B cell (primary cell): ENCODE measurements around the gene SLC39A11. TPM values are rescaled to one million over a fixed set of nuclear protein-coding genes. Genes with fewer than 3 reads are reported as not detected.

Experiments used
- ATAC-seq: fragments of 200-7000 bp; cut with Tn5 transposase; one replicate; pipeline ENCODE4 v1.10.0; 2021; ENCODE audit warnings: low read depth, mild to moderate bottlenecking, moderate number of reproducible peaks, moderate library complexity
- CTCF ChIA-PET: fragments of 350-600 bp; sonication (Branson Sonifier 250); formaldehyde crosslinking; loops from one replicate; lab custom pipeline; 2021; ENCODE audit warnings: antibody characterized with exemption, inconsistent platforms; lab: Charles Lee
- POLR2A ChIA-PET: fragments of 350-600 bp; sonication (Branson Sonifier 250); formaldehyde crosslinking; loops from one replicate; lab custom pipeline; 2021; ENCODE audit warnings: antibody characterized with exemption; lab: Charles Lee
- DNase-seq: peaks from one replicate; pipeline ENCODE4 v3.0.0; 2013
- H2AFZ ChIP-seq: 2 replicates; pipeline ENCODE4 v1.6.1; 2012; ENCODE audit warnings: mild to moderate bottlenecking, low read depth, low read length; ENCODE audit not compliant: insufficient read depth, poor library complexity, severe bottlenecking
- H3K27ac ChIP-seq, 2 donors: 1 replicate in 1 of 2; 2 replicates in 1 of 2; pipeline ENCODE4 v1.5.1; 2012 to 2013; ENCODE audit warnings: low read length in 2 of 2, mild to moderate bottlenecking in 2 of 2, moderate library complexity in 1 of 2
- H3K27me3 ChIP-seq, 4 experiments: fragments of 200-600 bp in 1 of 4; sonication (generic) in 1 of 4; replicated peaks in 1 of 4; 1 replicate in 2 of 4; 2 replicates in 2 of 4; pipeline versions ENCODE4 v1.6.1 to v1.7.0; 2013 to 2016; ENCODE audit warnings: low read length in 3 of 4, mild to moderate bottlenecking in 2 of 4, mixed read lengths in 1 of 4, moderate library complexity in 1 of 4; ENCODE audit not compliant: insufficient read depth in 4 of 4, control insufficient read depth in 3 of 4; ENCODE audit errors: control extremely low read depth in 1 of 4
- H3K36me3 ChIP-seq, 2 experiments: replicated peaks in 1 of 2; 1 replicate in 1 of 2; 2 replicates in 1 of 2; pipeline versions ENCODE4 v1.6.1 to v1.7.1; 2013; ENCODE audit warnings: low read length in 1 of 2; ENCODE audit not compliant: insufficient read depth in 2 of 2, control insufficient read depth in 1 of 2; ENCODE audit errors: control extremely low read depth in 1 of 2, extremely low read depth in 1 of 2
- H3K4me1 ChIP-seq, 2 donors: fragments of 200-600 bp in 1 of 2; sonication (generic) in 1 of 2; 1 replicate in 1 of 2; 2 replicates in 1 of 2; pipeline versions ENCODE4 v1.5.1 to v1.6.1; 2013 to 2017; ENCODE audit warnings: low read length in 2 of 2; ENCODE audit not compliant: control insufficient read depth in 2 of 2, insufficient read depth in 2 of 2
- H3K4me2 ChIP-seq: replicated peaks from 2 replicates; pipeline ENCODE3; 2012; ENCODE audit warnings: mild to moderate bottlenecking, low read depth, low read length; ENCODE audit not compliant: poor library complexity, severe bottlenecking
- H3K4me3 ChIP-seq, 5 experiments: fragments of 200-600 bp in 1 of 5; sonication (generic) in 1 of 5; 1 replicate in 3 of 5; 2 replicates in 2 of 5; pipeline versions ENCODE4 v1.5.1 to v1.7.0; 2011 to 2016; ENCODE audit warnings: low read length in 4 of 5, mild to moderate bottlenecking in 4 of 5, low read depth in 2 of 5, control low read depth in 1 of 5, moderate library complexity in 1 of 5; ENCODE audit not compliant: insufficient read depth in 1 of 5; ENCODE audit errors: control extremely low read depth in 1 of 5, extremely low read depth in 1 of 5
- H3K79me2 ChIP-seq: fragments of 200-600 bp; sonication (generic); one replicate; pipeline ENCODE4 v1.6.0; 2016; ENCODE audit warnings: low read length; ENCODE audit not compliant: control insufficient read depth, insufficient read depth
- H3K9ac ChIP-seq: fragments of 200-600 bp; sonication (generic); 2 replicates; pipeline ENCODE4 v1.6.1; 2017; ENCODE audit warnings: mild to moderate bottlenecking, low read length, moderate library complexity
- H3K9me3 ChIP-seq, 3 donors: one replicate each; pipeline versions ENCODE4 v1.6.1 to v1.7.1; 2013; ENCODE audit warnings: low read length in 2 of 3; ENCODE audit not compliant: control insufficient read depth in 2 of 3, insufficient read depth in 1 of 3; ENCODE audit errors: control extremely low read depth in 1 of 3
- H4K20me1 ChIP-seq: 2 replicates; pipeline ENCODE4 v1.6.0; 2012; ENCODE audit warnings: mild to moderate bottlenecking, low read length; ENCODE audit not compliant: insufficient read depth, control insufficient read depth, poor library complexity, severe bottlenecking
- H3K27ac Mint-ChIP-seq: one replicate; pipeline ENCODE4 v1.8.0; 2021; ENCODE audit warnings: mixed read lengths
- H3K27me3 Mint-ChIP-seq: one replicate; pipeline ENCODE4 v1.8.0; 2021; ENCODE audit warnings: mixed read lengths
- H3K4me1 Mint-ChIP-seq: one replicate; pipeline ENCODE4 v1.8.0; 2021; ENCODE audit warnings: mixed read lengths
- H3K4me3 Mint-ChIP-seq: one replicate; pipeline ENCODE4 v1.8.0; 2021; ENCODE audit warnings: mixed read lengths
- H3K9me3 Mint-ChIP-seq: one replicate; pipeline ENCODE4 v1.8.0; 2022; ENCODE audit warnings: mixed read lengths; ENCODE audit not compliant: insufficient read depth
- EZH2 ChIP-seq: IDR thresholded peaks from 2 replicates; pipeline ENCODE4 v1.6.1; 2012; ENCODE audit warnings: borderline replicate concordance, low read depth, mild to moderate bottlenecking, moderate library complexity, low read length; ENCODE audit not compliant: insufficient read depth, poor library complexity, severe bottlenecking
- WGBS: methylation state at CpG from one replicate; pipeline ENCODE4 v1.1.5; 2013; ENCODE audit warnings: missing lambda C conversion rate; ENCODE audit not compliant: insufficient coverage; 5-methylcytosine and 5-hydroxymethylcytosine counted together
- intact Hi-C: fragments of 100-400 bp; cut with micrococcal nuclease; formaldehyde crosslinking; loops from one replicate; pipeline ENCODE4 v1.10.0; 2022
- polyA plus RNA-seq: library from polyadenylated mRNA; depleted of rRNA; stranded (reverse); fragments of >200 nt; gene quantifications from 2 replicates; pipeline ENCODE4 v1.2.3, GENCODE V29; 2012
- total RNA-seq, 2 donors: library from RNA; stranded (reverse); fragments of 120-200 nt in 1 of 2; gene quantifications; 1 replicate in 1 of 2; 2 replicates in 1 of 2; pipeline versions ENCODE4 v1.2.3 to v1.2.4, GENCODE V29; 2013 to 2022
- TF ChIP-seq, protein P1 (sequence below): fragments of 200-600 bp; IDR thresholded peaks from one replicate; pipeline ENCODE4 v1.8.0; 2022; ENCODE audit warnings: antibody characterized with exemption, mild to moderate bottlenecking

Gene SLC39A11
- total and polyA plus RNA-seq, 2 donors (not counting 1 experiment from before 2014, with no cell fraction given), result 6.9 to 39.6 TPM

DNA sequence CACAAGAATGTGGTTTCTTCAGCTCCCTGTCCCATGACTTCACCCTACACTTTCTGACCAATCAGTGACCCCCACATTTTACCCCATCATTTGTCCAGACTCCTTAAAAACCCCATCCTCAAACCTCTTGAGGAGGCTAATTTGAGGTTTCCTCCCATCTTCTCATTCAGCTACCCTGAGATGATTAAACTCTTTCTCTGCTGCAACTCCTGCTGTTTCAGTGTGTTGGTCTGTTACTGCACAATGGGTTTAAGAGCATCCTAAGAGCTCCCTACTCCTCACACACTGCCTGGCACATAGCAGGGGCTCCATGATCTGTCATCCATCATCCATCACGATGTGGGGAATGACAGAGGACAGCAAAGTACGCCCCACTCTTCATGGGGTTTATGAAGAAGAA, 212.6 kb downstream of the SLC39A11 start:
- Mint-ChIP-seq H3K9me3 (peaks cover 15% of the 10 kb centered on the region), H3K4me3 (no peak overlapping the region), H3K27ac (no peak overlapping the region), H3K4me1 (no peaks in the 10 kb centered on the region), H3K27me3 (no peaks in the 10 kb centered on the region)
- Histone ChIP-seq H2AFZ (no peak overlapping the region), H3K4me1 (no peaks in the 10 kb centered on the region), H3K27ac (no peak overlapping the region), H3K27me3 (no peaks in the 10 kb centered on the region), H3K4me2 (no peak overlapping the region), H3K4me3 (no peak overlapping the region), H3K9me3 (peaks cover 3 to 44% (median 35%) of the 10 kb centered on the region in 3 donors), H3K9ac (no peak overlapping the region), H3K79me2 (no peaks in the 10 kb centered on the region), H4K20me1 (no peaks in the 10 kb centered on the region), H3K36me3 (peaks cover 0 to 2% of the 10 kb centered on the region in 2 experiments)
- POLR2A ChIA-PET, result no interaction called here
- 100% methylated on average over 1 of the region's 2 CpGs for WGBS
- TF ChIP-seq, protein P1, sequence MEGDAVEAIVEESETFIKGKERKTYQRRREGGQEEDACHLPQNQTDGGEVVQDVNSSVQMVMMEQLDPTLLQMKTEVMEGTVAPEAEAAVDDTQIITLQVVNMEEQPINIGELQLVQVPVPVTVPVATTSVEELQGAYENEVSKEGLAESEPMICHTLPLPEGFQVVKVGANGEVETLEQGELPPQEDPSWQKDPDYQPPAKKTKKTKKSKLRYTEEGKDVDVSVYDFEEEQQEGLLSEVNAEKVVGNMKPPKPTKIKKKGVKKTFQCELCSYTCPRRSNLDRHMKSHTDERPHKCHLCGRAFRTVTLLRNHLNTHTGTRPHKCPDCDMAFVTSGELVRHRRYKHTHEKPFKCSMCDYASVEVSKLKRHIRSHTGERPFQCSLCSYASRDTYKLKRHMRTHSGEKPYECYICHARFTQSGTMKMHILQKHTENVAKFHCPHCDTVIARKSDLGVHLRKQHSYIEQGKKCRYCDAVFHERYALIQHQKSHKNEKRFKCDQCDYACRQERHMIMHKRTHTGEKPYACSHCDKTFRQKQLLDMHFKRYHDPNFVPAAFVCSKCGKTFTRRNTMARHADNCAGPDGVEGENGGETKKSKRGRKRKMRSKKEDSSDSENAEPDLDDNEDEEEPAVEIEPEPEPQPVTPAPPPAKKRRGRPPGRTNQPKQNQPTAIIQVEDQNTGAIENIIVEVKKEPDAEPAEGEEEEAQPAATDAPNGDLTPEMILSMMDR, result no peak
- no peak for TF ChIP-seq EZH2
- intact Hi-C loops, result no loop called here
- DNase-seq (no peak), ATAC-seq (no peak)
- CTCF ChIA-PET, result no interaction called here

- Histone ChIP-seq H3K36me3 (peaks cover 0 to 2% of the 10 kb centered on the region in 2 experiments), H3K79me2 (no peaks in the 10 kb centered on the region), H3K9me3 (peaks cover 3 to 46% (median 35%) of the 10 kb centered on the region in 3 donors), H3K9ac (no peak overlapping the region), H3K27me3 (no peaks in the 10 kb centered on the region), H3K4me1 (no peaks in the 10 kb centered on the region), H3K27ac (no peak overlapping the region), H4K20me1 (no peaks in the 10 kb centered on the region), H2AFZ (no peak overlapping the region), H3K4me2 (no peak overlapping the region), H3K4me3 (no peak overlapping the region)
- POLR2A ChIA-PET, result no interaction called here
- Mint-ChIP-seq H3K27me3 (no peaks in the 10 kb centered on the region), H3K4me3 (no peak overlapping the region), H3K9me3 (peaks cover 15% of the 10 kb centered on the region), H3K4me1 (no peaks in the 10 kb centered on the region), H3K27ac (no peak overlapping the region)
- 100% methylated on average over 1 of the region's 6 CpGs for WGBS
- DNase-seq (no peak), ATAC-seq (no peak)
- CTCF ChIA-PET, result no interaction called here
- intact Hi-C loops, result no loop called here
- TF ChIP-seq, protein P1, result no peak
- TF ChIP-seq EZH2, result no peak
Observed at GRCh38 chr17:72878975-72879660, 213.4 kb downstream of the SLC39A11 start.
